Endothelial cell of hepatic sinusoid (primary cell): ENCODE data around the gene AP3S2.
"Not testable (repeated sequence)": the region's sequence is repeated elsewhere in the genome, so short reads cannot be mapped to it uniquely, and the experiment has no call there.

ENCODE experiments used
- in situ Hi-C: cut with HindIII; loops from 2 replicates; pipeline ENCODE4 v1.10.0; 2017; ENCODE audit warnings: low sequenced_read_pairs

AP3S2 gene

DNA sequence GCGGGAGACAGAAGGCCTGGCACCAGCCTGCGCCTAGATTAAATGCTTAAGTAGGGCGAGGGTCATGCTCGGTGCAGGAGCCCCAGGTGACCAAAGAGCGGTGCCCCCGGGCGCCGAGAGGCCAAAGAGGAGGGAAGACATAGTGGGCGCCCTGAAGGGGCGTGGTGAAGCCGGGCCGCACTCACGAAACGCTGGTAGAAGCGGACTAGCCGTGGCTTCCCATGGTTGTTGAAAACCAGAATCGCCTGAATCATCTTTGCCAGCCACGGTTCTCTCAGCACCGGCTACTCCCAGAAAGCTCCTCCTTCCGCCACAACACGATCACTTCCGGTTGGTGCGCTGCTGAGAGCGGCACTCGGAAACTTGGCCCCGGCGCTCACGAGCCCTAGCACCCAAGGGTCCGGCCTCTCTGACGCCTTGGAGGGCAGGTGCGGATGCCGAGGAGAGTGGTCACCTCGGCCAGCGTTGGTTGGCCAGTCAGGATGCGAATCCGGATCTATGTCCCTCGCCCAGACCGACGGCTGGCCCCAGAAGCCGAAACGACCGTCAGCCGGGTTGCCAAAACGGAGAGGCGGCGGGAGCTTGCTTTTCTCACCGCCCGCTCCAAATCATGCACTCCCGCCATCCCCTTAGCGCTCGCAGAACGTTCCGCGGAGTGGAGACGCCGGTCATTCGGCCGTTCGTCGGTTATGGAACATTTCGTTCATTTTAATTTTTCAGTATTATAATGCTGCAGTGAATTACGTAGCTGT, at the start of gene AP3S2:
Gene AP3S2 (minus strand): TSS at position 299 of the 752 bp plus-strand sequence. CDS start 45 bp downstream, at position 254.
- in situ Hi-C loops, result no loop called here

DNA sequence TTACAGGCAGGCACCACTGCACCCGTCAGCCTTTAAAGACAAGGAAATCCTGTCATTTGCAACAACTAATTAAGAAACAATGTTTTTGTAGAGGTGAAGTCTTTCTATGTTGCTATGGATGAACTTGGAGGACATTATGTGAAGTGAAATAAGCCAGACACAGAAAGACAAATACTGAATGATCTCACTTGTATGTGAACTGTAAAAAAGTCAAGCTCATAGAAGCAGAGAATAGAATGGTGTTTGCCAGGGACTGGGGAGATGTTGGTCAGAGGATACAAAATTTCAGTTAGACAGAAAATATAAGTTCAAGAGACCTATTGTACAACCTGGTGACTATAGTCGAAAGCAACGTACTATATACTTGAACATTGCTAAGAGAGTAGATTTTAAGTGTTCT, 46.1 kb upstream of the AP3S2 start:
- in situ Hi-C loops, result no loop called here

- in situ Hi-C loops, result not testable (repeated sequence)
Observed at GRCh38 chr15:89939377-89939776, 45.6 kb upstream of the AP3S2 start.

DNA sequence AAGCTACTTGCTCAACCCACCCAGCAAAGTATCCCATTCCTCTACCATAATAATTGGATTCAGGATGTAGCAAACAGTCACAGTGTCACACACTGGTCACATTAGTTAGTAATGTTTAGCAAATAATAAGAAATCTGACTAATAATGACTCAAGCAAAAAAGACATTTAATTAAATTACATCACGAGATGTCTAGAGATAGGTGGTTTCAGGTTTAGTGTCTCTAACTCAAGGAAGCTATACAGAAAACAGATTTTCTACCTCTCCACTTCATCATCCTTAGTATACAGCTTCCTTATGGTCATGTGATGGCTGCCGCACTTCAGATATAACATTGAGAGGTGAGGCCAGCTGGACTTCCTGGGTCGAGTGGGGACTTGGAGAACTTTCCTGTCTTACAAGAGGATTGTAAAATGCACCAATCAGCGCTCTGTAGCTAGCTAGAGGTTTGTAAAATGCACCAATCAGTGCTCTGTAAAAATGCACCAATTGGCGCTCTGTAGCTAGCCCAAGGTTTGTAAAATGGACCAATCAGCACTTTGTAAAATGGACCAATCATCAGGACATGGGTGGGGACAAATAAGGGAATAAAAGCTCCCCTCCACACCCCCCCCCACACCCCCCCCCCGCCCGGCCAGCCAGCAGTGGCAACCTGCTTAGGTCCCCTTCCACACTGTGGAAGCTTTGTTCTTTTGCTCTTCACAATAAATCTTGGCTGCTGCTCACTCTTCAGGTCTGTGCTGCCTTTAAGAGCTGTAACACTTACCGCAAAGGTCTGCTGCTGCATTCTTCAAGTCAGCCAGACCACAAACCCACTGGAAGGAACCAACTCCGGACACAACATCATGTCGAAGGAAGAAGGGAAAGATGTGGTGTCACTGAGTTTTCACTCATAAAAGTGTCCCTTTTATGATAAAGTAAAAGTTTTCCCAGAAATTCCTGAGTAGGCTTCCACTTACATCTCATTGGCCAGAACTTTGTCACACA, 43.9 kb upstream of the AP3S2 start:
- in situ Hi-C loops, result no loop called here

DNA sequence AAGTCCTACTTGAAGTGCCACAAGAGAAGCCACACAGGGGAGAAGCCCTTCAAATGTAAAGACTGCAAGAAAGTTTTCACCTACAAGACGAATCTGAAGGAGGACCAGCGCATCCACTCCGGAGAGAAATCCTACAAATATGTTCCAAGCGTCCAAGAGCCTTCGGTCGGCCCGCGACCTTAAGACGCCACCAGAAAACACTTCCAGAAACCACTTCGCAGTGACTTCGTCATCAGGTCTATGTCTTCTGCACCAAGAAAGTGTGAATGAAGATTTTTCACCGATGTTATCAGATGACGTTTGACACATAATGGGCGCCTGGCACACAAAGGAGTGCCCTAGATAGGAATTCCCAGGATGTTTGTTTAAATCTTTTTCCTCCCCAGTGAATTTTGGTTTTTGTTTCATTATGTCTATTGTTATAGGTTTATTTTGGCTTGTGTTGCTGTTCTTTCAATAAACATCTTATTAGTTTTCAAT, 43.0 kb upstream of the AP3S2 start:
- in situ Hi-C loops, result no loop called here

- in situ Hi-C loops, result no loop called here
Observed at GRCh38 chr15:89936051-89936785, 42.4 kb upstream of the AP3S2 start.

- in situ Hi-C loops, result no loop called here
Observed at GRCh38 chr15:89932880-89933279, 39.1 kb upstream of the AP3S2 start.

- in situ Hi-C loops, result no loop called here
Observed at GRCh38 chr15:89928421-89928820, 34.6 kb upstream of the AP3S2 start.

DNA sequence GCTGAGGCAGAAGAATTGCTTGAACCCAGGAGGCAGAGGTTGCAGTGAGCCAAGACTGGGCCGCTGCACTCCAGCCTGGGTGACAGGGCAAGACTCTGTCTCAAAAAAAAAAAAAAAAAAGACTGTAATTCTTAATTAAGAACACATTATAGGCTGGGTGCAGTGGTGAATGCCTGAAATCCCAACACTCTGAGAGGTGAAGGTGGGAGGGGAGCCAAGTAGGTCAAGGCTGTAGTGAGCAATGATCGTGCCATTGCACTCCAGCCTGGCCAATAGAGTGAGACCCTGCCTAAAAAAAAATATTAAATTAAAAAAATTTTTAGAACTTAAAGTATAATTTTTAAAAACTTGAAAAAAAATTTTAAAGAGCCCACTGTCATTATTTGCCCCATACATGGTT, 32.4 kb upstream of the AP3S2 start:
- in situ Hi-C loops, result no loop called here

DNA sequence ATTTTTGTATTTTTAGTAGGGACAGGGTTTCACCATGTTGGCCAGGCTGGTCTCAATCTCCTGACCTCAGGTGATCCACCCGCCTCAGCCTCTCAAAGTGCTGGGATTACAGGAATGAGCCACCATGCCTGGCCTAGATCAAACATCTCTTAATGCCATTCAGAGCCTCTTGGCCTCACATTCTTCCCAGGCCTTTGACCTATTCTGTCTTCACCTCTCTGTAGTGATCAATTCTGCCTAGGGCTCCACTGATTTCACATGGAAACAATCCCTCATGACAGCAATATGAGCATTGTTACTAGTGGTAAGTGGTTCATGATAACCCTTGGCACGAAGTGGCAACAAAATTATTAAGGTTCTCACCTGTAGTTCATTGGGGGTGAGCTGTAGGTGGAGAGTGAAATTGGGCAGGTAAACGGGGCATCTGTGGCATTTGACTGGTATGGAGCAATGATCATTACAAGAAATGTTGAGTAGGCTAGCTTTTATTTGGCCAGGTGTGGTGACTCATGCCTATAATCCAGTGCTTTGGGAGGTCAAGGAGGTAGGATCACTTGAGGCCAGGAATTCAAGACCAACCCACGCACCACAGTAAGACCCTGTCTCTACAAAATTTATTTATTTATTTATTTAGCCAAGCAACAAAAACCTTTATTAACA, 23.8 kb upstream of the AP3S2 start:
- in situ Hi-C loops, result no loop called here

DNA sequence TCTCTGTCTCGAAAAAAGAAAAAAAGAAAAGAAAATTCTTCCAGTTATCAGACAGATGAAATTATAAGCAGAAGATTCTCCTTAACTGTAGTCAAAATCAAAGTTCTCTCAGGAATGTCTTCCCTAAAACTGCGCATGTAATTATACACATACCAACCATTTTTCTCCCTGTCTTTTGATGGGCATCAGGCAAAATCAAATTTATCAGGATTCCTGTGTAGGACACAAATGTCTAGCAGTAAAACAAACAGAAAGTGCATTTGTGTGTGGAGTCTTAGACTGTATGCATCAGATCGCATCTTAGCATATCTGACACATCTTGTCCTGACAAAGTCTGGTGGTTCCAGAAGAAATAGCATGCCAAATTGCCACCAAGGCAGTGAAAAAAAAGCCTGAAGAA, 22.9 kb upstream of the AP3S2 start:
- in situ Hi-C loops, result no loop called here

DNA sequence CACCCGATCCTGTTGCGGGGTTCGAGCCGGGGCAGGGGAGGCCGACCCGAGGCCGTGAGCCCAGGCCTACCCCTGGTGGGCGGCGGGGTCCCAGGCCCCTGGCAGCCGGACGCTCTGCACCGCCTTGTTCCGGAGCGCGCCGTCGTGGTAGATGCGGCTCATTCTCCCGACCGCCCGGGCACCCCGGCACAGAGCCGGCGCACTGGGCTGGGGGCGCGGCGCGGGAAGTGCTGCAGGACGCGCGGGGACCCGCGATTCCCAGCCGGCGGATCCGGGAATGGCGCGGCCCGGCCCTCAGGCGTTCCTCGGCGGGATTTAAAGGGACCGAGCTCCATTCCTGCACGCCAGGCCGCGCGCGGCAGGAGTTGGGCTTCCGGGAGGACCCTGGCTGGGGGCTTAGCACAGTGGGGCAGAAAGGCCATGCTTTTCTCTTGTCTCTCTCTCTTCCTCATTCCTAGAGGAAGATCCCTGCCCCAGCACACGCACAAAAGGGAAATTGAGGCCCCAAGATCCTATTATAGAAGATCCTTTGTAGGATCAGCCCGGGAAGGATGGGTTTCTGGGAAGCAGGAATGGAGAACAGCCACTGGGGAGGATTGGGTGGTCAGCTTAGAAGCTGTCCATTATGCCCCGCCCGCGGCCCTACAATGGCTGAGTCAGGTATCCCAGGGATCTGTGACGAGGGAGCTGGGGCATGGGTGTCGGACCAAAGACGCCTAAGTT, 19.0 kb upstream of the AP3S2 start, which contains the start of gene ARPIN:
Gene ARPIN (minus strand): TSS at position 279 of the 723 bp plus-strand sequence. CDS start 117 bp downstream, at position 162.
- in situ Hi-C loops, result no loop called here

DNA sequence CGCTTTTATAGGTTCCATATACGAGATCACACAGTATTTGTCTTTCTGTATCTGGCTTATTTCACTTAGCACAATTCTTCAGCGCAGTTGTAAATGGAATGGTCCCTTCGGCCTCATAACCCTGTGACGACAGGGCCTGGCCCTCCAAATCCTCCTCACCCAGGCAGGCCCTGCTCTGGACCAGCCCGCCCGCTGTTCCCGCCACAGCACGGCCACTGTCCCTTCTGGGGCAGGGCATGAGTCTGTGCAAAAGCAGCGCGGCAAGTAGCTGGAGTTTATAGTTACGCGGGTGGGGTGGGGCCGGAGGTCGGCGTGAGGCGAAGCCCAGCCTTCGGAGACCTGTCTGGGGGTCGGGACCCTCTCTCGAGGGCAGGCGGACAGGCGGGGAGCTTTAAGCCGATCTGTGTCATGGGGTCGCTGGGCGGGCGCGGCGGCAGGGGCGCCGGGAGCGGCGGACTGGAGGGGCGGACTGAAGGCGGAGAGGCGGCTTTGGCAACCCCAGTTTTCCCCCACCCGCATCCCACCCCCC, 18.4 kb upstream of the AP3S2 start:
- in situ Hi-C loops, result no loop called here

- in situ Hi-C loops, result no loop called here
Observed at GRCh38 chr15:89910891-89911626, 17.3 kb upstream of the AP3S2 start.

GRCh38 chr15:89909611-89910010, 15.8 kb upstream of the AP3S2 start:
- in situ Hi-C loops, result no loop called here

DNA sequence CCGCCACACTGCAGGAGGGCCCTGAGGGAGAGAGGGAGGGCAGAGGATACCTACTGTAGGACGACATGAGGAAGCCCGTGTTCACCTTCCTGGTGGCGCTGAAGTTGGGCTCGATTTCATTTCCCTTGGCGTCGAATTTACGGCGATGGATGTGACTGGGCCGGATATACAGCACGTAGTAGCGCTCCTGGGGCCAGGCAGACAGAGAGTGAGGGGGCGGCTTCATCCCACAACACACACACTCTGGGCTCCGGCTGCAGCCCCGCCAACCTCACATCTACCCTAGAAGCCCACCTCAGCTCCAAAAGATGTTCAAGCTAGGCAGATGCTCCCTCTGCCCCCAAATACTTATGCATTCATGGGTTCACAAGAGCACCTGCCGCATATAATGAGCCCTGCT, 14.4 kb upstream of the AP3S2 start:
- in situ Hi-C loops, result no loop called here

DNA sequence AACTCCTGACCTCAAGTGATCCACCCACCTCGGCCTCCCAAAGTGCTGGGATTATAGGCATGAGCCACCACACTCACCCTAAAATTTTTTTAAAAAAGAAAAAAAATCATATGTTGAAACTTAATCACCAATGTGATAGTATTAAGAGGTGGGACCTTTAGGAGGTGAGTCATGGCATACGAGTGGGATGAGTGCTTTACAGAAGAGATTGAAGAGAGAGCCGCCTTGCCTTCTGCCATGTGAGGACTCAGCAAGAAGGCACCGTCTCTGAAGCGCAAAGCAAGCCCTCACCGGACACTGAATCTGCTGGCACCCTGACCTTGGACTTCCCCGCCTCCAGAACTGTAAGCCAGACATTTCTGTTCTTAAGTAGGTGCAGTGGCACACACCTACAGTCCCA, 13.5 kb upstream of the AP3S2 start:
- in situ Hi-C loops, result no loop called here

DNA sequence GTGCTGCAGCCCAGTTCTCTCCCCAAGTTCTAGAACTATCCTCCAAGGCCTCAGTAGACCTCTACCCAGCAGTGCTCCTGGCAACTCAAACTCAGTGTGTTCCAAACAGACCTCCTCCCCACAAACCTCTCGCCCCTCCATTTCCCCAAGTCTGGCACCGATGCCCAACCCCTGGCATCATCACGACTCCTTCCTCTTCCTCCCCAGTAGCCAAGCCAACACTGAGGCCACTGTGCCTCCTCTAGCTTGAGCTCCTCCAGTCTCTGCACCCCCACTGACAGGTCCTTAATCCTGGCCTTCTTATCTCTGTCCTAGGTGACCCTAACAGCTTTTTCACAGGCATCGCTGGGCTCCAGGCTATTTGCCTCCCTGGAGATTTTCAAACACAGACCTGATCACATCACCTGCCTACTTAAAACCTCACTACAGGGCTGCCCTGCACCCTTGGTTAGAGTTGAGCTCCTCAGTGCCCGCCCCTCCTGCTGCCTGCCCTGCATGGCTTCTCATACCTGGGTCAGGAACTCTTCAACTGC, 12.1 kb upstream of the AP3S2 start:
- in situ Hi-C loops, result no loop called here

DNA sequence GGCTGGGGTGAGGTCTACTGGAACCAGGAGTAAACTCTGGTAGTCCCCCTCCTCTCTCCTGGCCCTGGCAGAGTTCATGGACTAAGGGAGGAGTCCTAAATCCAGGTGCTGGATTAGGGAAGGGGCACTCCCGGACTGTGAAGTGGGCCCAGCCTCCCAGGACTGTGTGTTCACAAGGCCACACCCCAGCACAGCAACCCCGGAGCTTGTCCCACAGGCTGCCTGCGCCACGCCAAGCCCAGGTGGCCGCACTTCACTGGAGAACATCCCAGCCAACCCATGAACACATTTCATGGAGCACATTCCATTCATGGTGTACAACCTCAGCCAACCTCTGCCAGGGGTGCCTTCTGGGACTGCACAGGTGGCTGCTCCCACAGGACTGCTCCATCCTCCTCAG, 10.7 kb upstream of the AP3S2 start:
- in situ Hi-C loops, result no loop called here
